PFSK-1 (cell line): Measurements from ENCODE around the gene CTNNAL1.

ENCODE experiments used
- POLR2AphosphoS5 ChIP-seq: IDR thresholded peaks from 2 replicates; pipeline ENCODE4 v1.6.1; 2012; ENCODE audit warnings: low read depth, mild to moderate bottlenecking, control low read depth, low read length, moderate library complexity
- REST ChIP-seq, 2 experiments: IDR thresholded peaks; 2 replicates each; pipeline versions ENCODE4 v1.6.1 to v1.8.0; 2011 to 2012; ENCODE audit warnings: low read depth in 2 of 2, low read length in 2 of 2, control low read depth in 1 of 2, inconsistent platforms in 1 of 2, mild to moderate bottlenecking in 1 of 2, moderate library complexity in 1 of 2; ENCODE audit not compliant: insufficient read depth in 1 of 2
- SIN3A ChIP-seq: IDR thresholded peaks from 2 replicates; pipeline ENCODE4 v1.6.1; 2012; ENCODE audit warnings: mild to moderate bottlenecking, low read length, moderate library complexity, borderline replicate concordance; ENCODE audit not compliant: insufficient read depth
- TAF1 ChIP-seq: IDR thresholded peaks from 2 replicates; pipeline ENCODE4 v1.6.1; 2012; ENCODE audit warnings: low read length, control low read depth, borderline replicate concordance; ENCODE audit not compliant: insufficient read depth

DNA sequence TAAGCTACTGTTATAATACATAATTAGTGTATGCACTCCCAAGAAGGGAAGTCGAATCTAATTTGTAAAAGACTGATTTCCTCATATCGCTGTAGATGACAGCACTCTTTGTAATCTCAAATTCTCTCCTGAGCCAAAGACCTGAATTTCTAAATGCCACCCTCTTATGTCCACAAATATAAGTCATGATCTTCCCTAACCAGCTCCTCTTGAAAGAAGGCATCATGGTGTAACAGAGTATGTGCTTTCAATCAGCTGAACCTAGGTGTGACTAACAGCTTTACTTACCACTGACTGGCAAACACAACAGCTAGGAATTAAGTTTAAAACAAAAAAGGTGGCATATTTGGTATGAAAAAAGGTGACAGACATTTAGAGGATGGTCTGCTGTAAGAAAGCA, 34.0 kb upstream of the CTNNAL1 start:
- TF ChIP-seq TAF1 = no peak
- TF ChIP-seq REST (IDR thresholded peaks at IDR 0.05; ENCODE audit: insufficient read depth in 1 of 2, low read depth in 2 of 2, low read length in 2 of 2) = no peak
- no peak for TF ChIP-seq POLR2AphosphoS5
- no peak for TF ChIP-seq SIN3A
